SK-N-SH (cell line): ENCODE data around the gene AKAP11. TPM values are rescaled to one million over a fixed set of nuclear protein-coding genes. Genes with fewer than 3 reads are reported as not detected.

Source experiments
- CTCF ChIA-PET: fragments of 300-600, 350-600 bp; formaldehyde crosslinking; extraction: SDS; loops from one replicate; lab custom pipeline; 2021; lab: Yijun Ruan, JAX
- POLR2A ChIA-PET: fragments of 350-600 bp; sonication (Branson Sonifier 250); formaldehyde crosslinking; extraction: SDS; loops from one replicate; lab custom pipeline; 2020; ENCODE audit warnings: antibody characterized with exemption, inconsistent platforms; lab: Yijun Ruan, JAX
- DNase-seq: peaks from one replicate; pipeline ENCODE4 v3.0.0; 2012
- H2AFZ ChIP-seq: fragments of 200-600 bp; sonication (generic); 2 replicates; pipeline ENCODE4 v1.8.1; 2016; ENCODE audit warnings: antibody characterized with exemption, mild to moderate bottlenecking, low read depth
- H3F3A ChIP-seq: fragments of 200-600 bp; sonication (generic); replicated peaks from 2 replicates; pipeline ENCODE3; 2016; ENCODE audit warnings: antibody characterized with exemption, mild to moderate bottlenecking; ENCODE audit not compliant: insufficient read depth
- H3K27ac ChIP-seq, 2 experiments: fragments of 200-500 bp in 1 of 2; fragments of 200-600 bp in 1 of 2; sonication (Bioruptor generic) in 1 of 2; sonication (generic), shearing (Covaris generic) in 1 of 2; 2 replicates each; pipeline versions ENCODE4 v1.5.1 to v1.6.1; 2014 to 2016; ENCODE audit warnings: low read depth in 2 of 2, inconsistent platforms in 1 of 2, low read length in 1 of 2, mild to moderate bottlenecking in 1 of 2, mixed read lengths in 1 of 2
- H3K27me3 ChIP-seq: fragments of 200-600 bp; sonication (generic), shearing (Covaris generic); 2 replicates; pipeline ENCODE4 v1.6.1; 2016; ENCODE audit warnings: mixed run types; ENCODE audit not compliant: insufficient read depth
- H3K36me3 ChIP-seq, 2 experiments: fragments of 200-500 bp in 1 of 2; fragments of 200-600 bp in 1 of 2; sonication (Bioruptor generic) in 1 of 2; sonication (generic) in 1 of 2; replicated peaks in 1 of 2; 2 replicates each; pipeline versions ENCODE3 to v1.5.1; 2014 to 2016; ENCODE audit warnings: low read length in 1 of 2, mild to moderate bottlenecking in 1 of 2; ENCODE audit not compliant: insufficient read depth in 2 of 2, control insufficient read depth in 1 of 2
- H3K4me1 ChIP-seq, 2 experiments: fragments of 200-500 bp in 1 of 2; fragments of 200-600 bp in 1 of 2; sonication (Bioruptor generic) in 1 of 2; sonication (generic), shearing (Covaris generic) in 1 of 2; 2 replicates each; pipeline versions ENCODE4 v1.5.1 to v1.6.1; 2014 to 2016; ENCODE audit warnings: low read depth in 1 of 2, low read length in 1 of 2, mixed run types in 1 of 2; ENCODE audit not compliant: insufficient read depth in 2 of 2, control insufficient read depth in 1 of 2
- H3K4me2 ChIP-seq: fragments of 200-600 bp; sonication (generic), shearing (Covaris generic); 2 replicates; pipeline ENCODE4 v1.6.1; 2017; ENCODE audit warnings: mixed run types
- H3K4me3 ChIP-seq, 2 experiments: fragments of 200-500 bp in 1 of 2; fragments of 200-600 bp in 1 of 2; sonication (Bioruptor generic) in 1 of 2; sonication (generic), shearing (Covaris generic) in 1 of 2; 2 replicates each; pipeline versions ENCODE4 v1.5.1 to v1.8.1; 2014 to 2016; ENCODE audit warnings: low read depth in 2 of 2, inconsistent platforms in 1 of 2, low read length in 1 of 2, mild to moderate bottlenecking in 1 of 2, mixed read lengths in 1 of 2, moderate library complexity in 1 of 2
- H3K79me2 ChIP-seq: fragments of 200-600 bp; sonication (generic); 2 replicates; pipeline ENCODE4 v1.8.1; 2017; ENCODE audit warnings: mild to moderate bottlenecking; ENCODE audit not compliant: insufficient read depth
- H3K9ac ChIP-seq: fragments of 200-600 bp; sonication (generic); 2 replicates; pipeline ENCODE4 v1.6.1; 2017; ENCODE audit warnings: mixed run types
- H3K9me2 ChIP-seq: fragments of 200-600 bp; sonication (generic); 2 replicates; pipeline ENCODE4 v1.6.1; 2017; ENCODE audit warnings: mixed run types
- H3K9me3 ChIP-seq: fragments of 200-600 bp; sonication (generic); 2 replicates; pipeline ENCODE4 v1.6.1; 2017; ENCODE audit warnings: mixed run types, mild to moderate bottlenecking, moderate library complexity
- H4K20me1 ChIP-seq: fragments of 200-600 bp; sonication (generic); 2 replicates; pipeline ENCODE4 v1.6.1; 2017; ENCODE audit warnings: mild to moderate bottlenecking, mixed run types; ENCODE audit not compliant: insufficient read depth
- EP300 ChIP-seq, 2 experiments: IDR thresholded peaks; 2 replicates each; pipeline versions ENCODE4 v1.4.0 to v1.6.1; 2012; ENCODE audit warnings: borderline replicate concordance in 1 of 2, low read depth in 1 of 2, low read length in 1 of 2
- EZH2phosphoT487 ChIP-seq: fragments of 200-600 bp; sonication (generic); IDR thresholded peaks from 2 replicates; pipeline ENCODE4 v1.6.1; 2017; ENCODE audit warnings: low read depth, mixed run types, mild to moderate bottlenecking, antibody characterized with exemption, moderate library complexity, borderline replicate concordance
- FOSL2 ChIP-seq: IDR thresholded peaks from 2 replicates; pipeline ENCODE4 v1.4.0; 2012; ENCODE audit warnings: low read depth, mild to moderate bottlenecking, moderate library complexity, borderline replicate concordance
- FOXM1 ChIP-seq: IDR thresholded peaks from 2 replicates; pipeline ENCODE4 v1.4.0; 2012; ENCODE audit warnings: low read depth, mild to moderate bottlenecking
- GATA2 ChIP-seq: sonication (generic); formaldehyde crosslinking; IDR thresholded peaks from 2 replicates; pipeline ENCODE4 v1.5.0; 2020; ENCODE audit warnings: mild to moderate bottlenecking, missing genetic modification reagents
- MEF2A ChIP-seq: IDR thresholded peaks from 2 replicates; pipeline ENCODE4 v1.4.0; 2012; ENCODE audit warnings: low read depth, borderline replicate concordance
- MXI1 ChIP-seq: IDR thresholded peaks from 2 replicates; pipeline ENCODE4 v1.6.1; 2012; ENCODE audit warnings: mild to moderate bottlenecking, low read depth, low read length, improper control_type of control experiment
- NFIC ChIP-seq: IDR thresholded peaks from 2 replicates; pipeline ENCODE4 v1.4.0; 2012; ENCODE audit warnings: borderline replicate concordance
- NRF1 ChIP-seq: IDR thresholded peaks from 2 replicates; pipeline ENCODE4 v1.6.1; 2012; ENCODE audit warnings: low read depth, mild to moderate bottlenecking, low read length
- RCOR1 ChIP-seq: fragments of 150-350 bp; IDR thresholded peaks from 2 replicates; pipeline ENCODE4 v1.6.1; 2017; ENCODE audit warnings: antibody characterized with exemption, low read length
- REST ChIP-seq: IDR thresholded peaks from 2 replicates; pipeline ENCODE4 v1.6.1; 2012; ENCODE audit warnings: mild to moderate bottlenecking, low read depth, low read length, moderate library complexity
- RFX5 ChIP-seq: IDR thresholded peaks from 2 replicates; pipeline ENCODE4 v1.6.1; 2012; ENCODE audit warnings: mild to moderate bottlenecking, improper control_type of control experiment, low read length
- RXRA ChIP-seq: IDR thresholded peaks from 2 replicates; pipeline ENCODE4 v1.4.0; 2012; ENCODE audit warnings: low read depth, mild to moderate bottlenecking, borderline replicate concordance
- SIN3A ChIP-seq: IDR thresholded peaks from 2 replicates; pipeline ENCODE4 v1.6.1; 2012; ENCODE audit warnings: low read depth, mild to moderate bottlenecking, low read length, moderate library complexity, borderline replicate concordance
- SMC3 ChIP-seq: IDR thresholded peaks from 2 replicates; pipeline ENCODE4 v1.6.1; 2012; ENCODE audit warnings: low read depth, low read length, improper control_type of control experiment
- TAF1 ChIP-seq: IDR thresholded peaks from 2 replicates; pipeline ENCODE4 v1.6.1; 2012; ENCODE audit warnings: low read depth, mild to moderate bottlenecking, low read length, moderate library complexity, borderline replicate concordance
- TCF12 ChIP-seq: IDR thresholded peaks from 2 replicates; pipeline ENCODE4 v1.4.0; 2012
- TEAD4 ChIP-seq: IDR thresholded peaks from 2 replicates; pipeline ENCODE4 v1.4.0; 2012; ENCODE audit warnings: mild to moderate bottlenecking, borderline replicate concordance; ENCODE audit not compliant: insufficient read depth
- YY1 ChIP-seq: IDR thresholded peaks from 2 replicates; pipeline ENCODE4 v1.4.0; 2012; ENCODE audit warnings: low read depth, mild to moderate bottlenecking
- WGBS: methylation state at CpG from one replicate; pipeline ENCODE4 v1.1.6; 2017; ENCODE audit warnings: low lambda C conversion rate; 5-methylcytosine and 5-hydroxymethylcytosine counted together
- polyA plus RNA-seq, 3 experiments: library from polyadenylated mRNA; depleted of rRNA; stranded (reverse); fragments of >200 nt; gene quantifications; 2 replicates each; pipeline ENCODE4 v1.2.3, GENCODE V29; 2012
- TF ChIP-seq, protein P1 (sequence below): fragments of 150-350 bp; IDR thresholded peaks from 2 replicates; pipeline ENCODE4 v1.6.1; 2017; ENCODE audit warnings: antibody characterized with exemption, low read length, low read depth, borderline replicate concordance

The AKAP11 gene
- polyA plus RNA-seq, 1 of the 3 experiments (the other 2 are of a cell fraction): 5.6 TPM

DNA sequence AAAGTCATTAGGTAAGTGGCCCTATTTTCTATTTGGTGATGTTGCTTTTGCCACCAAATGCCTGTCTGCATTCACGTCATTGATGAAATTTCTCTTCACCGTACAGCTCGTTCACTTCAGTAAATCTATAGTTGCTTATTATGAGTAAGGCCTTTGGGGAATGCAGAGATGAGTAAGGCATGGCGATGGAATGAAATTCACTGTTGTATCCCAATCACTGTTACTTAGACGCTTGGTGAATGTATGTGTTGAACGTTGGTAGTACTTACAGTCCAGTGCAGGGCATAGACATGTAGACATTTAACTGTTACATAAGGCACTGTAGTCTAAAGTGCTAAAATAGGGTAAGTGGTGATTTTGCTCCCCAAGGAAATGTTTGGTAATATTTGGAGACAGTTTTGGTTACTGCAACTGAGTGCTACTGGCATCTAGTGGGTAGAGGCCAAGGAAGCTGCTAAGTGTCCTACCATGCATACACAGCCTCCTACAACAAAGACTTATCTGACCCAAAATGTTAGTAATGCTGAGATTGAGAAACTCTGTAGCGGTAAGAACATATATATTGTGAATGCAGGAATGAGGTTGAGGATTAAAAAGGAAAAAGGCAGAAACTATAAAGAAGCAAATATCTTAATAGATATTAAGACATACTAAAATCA is 5.8 kb downstream of the AKAP11 start:
- peaks cover 0 to 3% of the 10 kb centered on the region in 2 experiments for H3K36me3 ChIP-seq
- H3K27me3 ChIP-seq: no peaks in the 10 kb centered on the region
- WGBS: 97% methylated on average over 7 of the region's 7 CpGs
- peaks cover 0 to 7% of the 10 kb centered on the region in 2 experiments; a peak in 3 of 4 replicates for H3K4me1 ChIP-seq
- H3K27ac ChIP-seq: no peak overlapping the region
- no peaks in the 10 kb centered on the region; the same call in 1 of the 2 replicates for H4K20me1 ChIP-seq
- H3K9me2 ChIP-seq: no peaks in the 10 kb centered on the region
- H3K9ac ChIP-seq: no peak overlapping the region
- no peak overlapping the region for H3K4me3 ChIP-seq
- no peaks in the 10 kb centered on the region for H3K9me3 ChIP-seq
- peaks cover 86% of the 10 kb centered on the region for H3K79me2 ChIP-seq
- no peak overlapping the region for H3K4me2 ChIP-seq
- peaks cover 11% of the 10 kb centered on the region for H3F3A ChIP-seq
- DNase-seq: no peak
- TF ChIP-seq EZH2phosphoT487 (no peak), SIN3A (no peak), REST (no peak), RFX5 (no peak), MXI1 (no peak), TCF12 (no peak), FOXM1 (no peak), TAF1 (no peak), EP300 (IDR thresholded peaks at IDR 0.05; ENCODE audit: borderline replicate concordance in 1 of 2, low read depth in 1 of 2, low read length in 1 of 2) (no peak), NRF1 (no peak), SMC3 (no peak), NFIC (no peak), YY1 (no peak), GATA2 (CRISPR knock-in tag) (no peak), RCOR1 (no peak), MEF2A (no peak), FOSL2 (no peak), TEAD4 (no peak), RXRA (no peak)
- TF ChIP-seq, protein P1, sequence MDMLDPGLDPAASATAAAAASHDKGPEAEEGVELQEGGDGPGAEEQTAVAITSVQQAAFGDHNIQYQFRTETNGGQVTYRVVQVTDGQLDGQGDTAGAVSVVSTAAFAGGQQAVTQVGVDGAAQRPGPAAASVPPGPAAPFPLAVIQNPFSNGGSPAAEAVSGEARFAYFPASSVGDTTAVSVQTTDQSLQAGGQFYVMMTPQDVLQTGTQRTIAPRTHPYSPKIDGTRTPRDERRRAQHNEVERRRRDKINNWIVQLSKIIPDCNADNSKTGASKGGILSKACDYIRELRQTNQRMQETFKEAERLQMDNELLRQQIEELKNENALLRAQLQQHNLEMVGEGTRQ: no peak
- POLR2A ChIA-PET: no interaction called here
- CTCF ChIA-PET: no interaction called here
- no peak overlapping the region for H2AFZ ChIP-seq
